IMR-90 (cell line): ENCODE results near the gene TMCO1. TPM values are rescaled to one million over a fixed set of nuclear protein-coding genes. Genes with fewer than 3 reads are reported as not detected.

ENCODE experiments used
- ATAC-seq: fragments of 200-7000 bp; cut with Tn5 transposase; 2 replicates; pipeline ENCODE4 v1.9.1; 2020; ENCODE audit warnings: low read depth, mild to moderate bottlenecking, moderate library complexity
- BruUV-seq: library from RNA; stranded (reverse); fragments of 400-500 nt; replicated peaks from 2 replicates; lab custom pipeline; 2021; lab: Mats Ljungman, UMichigan
- CTCF ChIA-PET: fragments of 300-600 bp; formaldehyde crosslinking; extraction: SDS; loops from one replicate; lab custom pipeline; 2021; ENCODE audit warnings: antibody characterized with exemption; lab: Yijun Ruan, JAX
- POLR2A ChIA-PET: fragments of 300-600 bp; sonication (Branson Sonifier 250); formaldehyde crosslinking; loops from one replicate; lab custom pipeline; 2022; ENCODE audit warnings: antibody characterized with exemption; ENCODE audit not compliant: unreplicated experiment; lab: Charles Lee
- DNase-seq: peaks from one replicate; pipeline ENCODE4 v3.0.0; 2013
- H2AFZ ChIP-seq: replicated peaks from 2 replicates; pipeline ENCODE3; 2013; ENCODE audit warnings: low read length, mild to moderate bottlenecking; ENCODE audit not compliant: poor library complexity
- H2AK5ac ChIP-seq: 2 replicates; pipeline ENCODE4 v1.6.1; 2013; ENCODE audit warnings: low read depth, low read length, inconsistent platforms
- H2AK9ac ChIP-seq: replicated peaks from 2 replicates; pipeline ENCODE3; 2013; ENCODE audit warnings: mild to moderate bottlenecking, low read depth, low read length, moderate library complexity; ENCODE audit not compliant: poor library complexity
- H2BK120ac ChIP-seq: 2 replicates; pipeline ENCODE4 v1.6.1; 2013; ENCODE audit warnings: low read depth, low read length, inconsistent platforms
- H2BK15ac ChIP-seq: 3 replicates; pipeline ENCODE4 v1.6.1; 2013; ENCODE audit warnings: low read depth, low read length, inconsistent platforms
- H2BK20ac ChIP-seq: 2 replicates; pipeline ENCODE4 v1.6.1; 2013; ENCODE audit warnings: low read depth, mild to moderate bottlenecking, inconsistent platforms, low read length, moderate library complexity
- H2BK5ac ChIP-seq: 2 replicates; pipeline ENCODE4 v1.6.1; 2013; ENCODE audit warnings: mild to moderate bottlenecking, low read depth, low read length, inconsistent platforms; ENCODE audit not compliant: poor library complexity, severe bottlenecking
- H3K14ac ChIP-seq: replicated peaks from 2 replicates; pipeline ENCODE4 v1.6.1; 2013; ENCODE audit warnings: low read depth, low read length, inconsistent platforms
- H3K18ac ChIP-seq: 2 replicates; pipeline ENCODE4 v1.6.1; 2013; ENCODE audit warnings: low read depth, low read length, control low read depth
- H3K23ac ChIP-seq: 2 replicates; pipeline ENCODE4 v1.6.1; 2013; ENCODE audit warnings: low read depth, low read length, inconsistent platforms
- H3K27ac ChIP-seq: 2 replicates; pipeline ENCODE4 v1.5.1; 2013; ENCODE audit warnings: mild to moderate bottlenecking, control low read depth, low read length; ENCODE audit not compliant: insufficient read depth
- H3K27me3 ChIP-seq: 2 replicates; pipeline ENCODE4 v1.6.1; 2013; ENCODE audit warnings: low read length; ENCODE audit not compliant: control insufficient read depth, insufficient read depth
- H3K36me3 ChIP-seq: 2 replicates; pipeline ENCODE4 v1.6.1; 2013; ENCODE audit warnings: low read length, mixed read lengths; ENCODE audit not compliant: control insufficient read depth, insufficient read depth
- H3K4ac ChIP-seq: 2 replicates; pipeline ENCODE4 v1.6.1; 2013; ENCODE audit warnings: low read depth, low read length, inconsistent platforms
- H3K4me1 ChIP-seq: 2 replicates; pipeline ENCODE4 v1.6.1; 2013; ENCODE audit warnings: low read length, mixed read lengths; ENCODE audit not compliant: control insufficient read depth, insufficient read depth
- H3K4me2 ChIP-seq: 2 replicates; pipeline ENCODE4 v1.6.1; 2013; ENCODE audit warnings: low read depth, mild to moderate bottlenecking, control low read depth, low read length, moderate library complexity
- H3K4me3 ChIP-seq: 2 replicates; pipeline ENCODE4 v1.5.1; 2013; ENCODE audit warnings: low read depth, mild to moderate bottlenecking, control low read depth, low read length, moderate library complexity; ENCODE audit not compliant: insufficient read depth
- H3K56ac ChIP-seq: 2 replicates; pipeline ENCODE4 v1.6.1; 2013; ENCODE audit warnings: low read length, inconsistent platforms; ENCODE audit not compliant: insufficient read depth; ENCODE audit errors: extremely low read depth
- H3K79me1 ChIP-seq, 2 experiments: 2 replicates each; pipeline ENCODE4 v1.6.1; 2013; ENCODE audit warnings: low read length in 2 of 2, inconsistent platforms in 1 of 2, low read depth in 1 of 2
- H3K9ac ChIP-seq: 2 replicates; pipeline ENCODE4 v1.6.1; 2013; ENCODE audit warnings: low read depth, low read length, control low read depth
- H3K9me1 ChIP-seq: 2 replicates; pipeline ENCODE4 v1.6.1; 2013; ENCODE audit warnings: low read length, inconsistent platforms; ENCODE audit not compliant: insufficient read depth
- H3K9me3 ChIP-seq: 2 replicates; pipeline ENCODE4 v1.6.1; 2013; ENCODE audit warnings: low read length; ENCODE audit not compliant: control insufficient read depth, insufficient read depth
- H4K20me1 ChIP-seq: 2 replicates; pipeline ENCODE4 v1.6.1; 2013; ENCODE audit warnings: low read length, inconsistent platforms; ENCODE audit not compliant: insufficient read depth
- H4K5ac ChIP-seq: 2 replicates; pipeline ENCODE4 v1.6.1; 2013; ENCODE audit warnings: mild to moderate bottlenecking, low read depth, low read length, control low read depth
- H4K8ac ChIP-seq, 2 experiments: 2 replicates each; pipeline ENCODE4 v1.6.1; 2013; ENCODE audit warnings: low read depth in 2 of 2, low read length in 2 of 2, control low read depth in 1 of 2, inconsistent platforms in 1 of 2
- H4K91ac ChIP-seq: 2 replicates; pipeline ENCODE4 v1.6.1; 2013; ENCODE audit warnings: low read depth, low read length, inconsistent platforms; ENCODE audit not compliant: insufficient read depth
- CHD1 ChIP-seq: IDR thresholded peaks from 2 replicates; pipeline ENCODE4 v1.6.1; 2012; ENCODE audit warnings: low read depth, low read length, improper control_type of control experiment
- MAFK ChIP-seq: IDR thresholded peaks from 2 replicates; pipeline ENCODE4 v1.6.1; 2012; ENCODE audit warnings: low read depth, low read length, improper control_type of control experiment
- RAD21 ChIP-seq: IDR thresholded peaks from 2 replicates; pipeline ENCODE4 v1.6.1; 2012; ENCODE audit warnings: low read length, improper control_type of control experiment
- WGBS, 2 experiments: methylation state at CpG; one replicate each; pipeline versions ENCODE4 v1.1.5 to v1.1.7; 2013; ENCODE audit warnings: missing lambda C conversion rate in 2 of 2; ENCODE audit not compliant: insufficient read length in 1 of 2; ENCODE audit errors: extremely low coverage in 2 of 2; 5-methylcytosine and 5-hydroxymethylcytosine counted together
- dilution Hi-C: fragments of 300-500 bp; cut with HindIII; formaldehyde crosslinking; loops from one replicate; pipeline ENCODE4 v1.14.3; 2018; ENCODE audit warnings: low sequenced_read_pairs; ENCODE audit not compliant: unreplicated experiment
- in situ Hi-C: fragments of 300-500 bp; cut with MboI; formaldehyde crosslinking; loops from 3 replicates; pipeline ENCODE4 v1.14.3; 2019; ENCODE audit warnings: low sequenced_read_pairs, inconsistent platforms, mixed read lengths
- intact Hi-C: fragments of 100-400 bp; cut with micrococcal nuclease; formaldehyde crosslinking; loops from 2 replicates; pipeline ENCODE4 v1.10.0; 2022
- polyA plus RNA-seq, 3 experiments: library from polyadenylated mRNA; depleted of rRNA; stranded (reverse); fragments of >200 nt; gene quantifications; 2 replicates each; pipeline ENCODE4 v1.2.3, GENCODE V29; 2012; ENCODE audit warnings: low replicate concordance in 1 of 3
- total RNA-seq: library from RNA; depleted of rRNA; stranded (reverse); fragments of >200 nt; gene quantifications from 2 replicates; pipeline ENCODE4 v1.2.3, GENCODE V29; 2012
- TF ChIP-seq, protein P1 (sequence below): fragments of 150-350 bp; IDR thresholded peaks from 2 replicates; pipeline ENCODE4 v1.6.1; 2016; ENCODE audit warnings: low read depth, mild to moderate bottlenecking, low read length, moderate library complexity, borderline replicate concordance

The TMCO1 gene
- total and polyA plus RNA-seq, 2 of the 4 experiments (the other 2 are of a cell fraction): 86.4 to 113 TPM

DNA sequence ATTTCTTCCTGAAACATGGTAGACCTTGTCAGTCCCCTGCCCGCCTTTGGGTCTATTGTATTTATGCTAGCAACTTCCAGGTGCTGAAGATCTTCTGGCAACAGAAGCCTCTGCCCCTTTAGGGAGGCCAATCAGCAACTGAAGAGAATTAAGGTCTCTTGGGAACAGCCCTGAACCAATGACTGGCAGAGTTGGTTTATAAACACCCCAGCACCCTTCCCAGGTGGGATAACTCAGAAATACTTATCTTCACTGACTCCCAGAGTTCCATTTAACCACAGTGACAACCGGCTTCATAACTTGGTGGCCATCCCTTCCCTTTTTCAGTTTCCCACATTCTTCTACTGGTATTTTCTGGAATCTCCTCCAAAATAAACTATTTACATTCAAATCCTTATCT lies 27.2 kb upstream of the TMCO1 start:
- no peak overlapping the region for H4K91ac ChIP-seq
- DNase-seq (no peak), ATAC-seq (no peak)
- WGBS, 2 experiments: 29% methylated on average over 1 of the region's 2 CpGs; no CpG with 5 or more reads in 1 of the 2 experiments
- intact Hi-C loops: no loop called here
- no TSS peak for BruUV-seq
- ChIA-PET POLR2A (no interaction called here), CTCF (no interaction called here)
- H2BK5ac ChIP-seq: peak overlapping the region; percentile 19
- 0 out of 2 replicates have a peak overlapping the region, but pooled peaks have one; percentile 14 for H2BK20ac ChIP-seq
- no peak overlapping the region for H3K4ac ChIP-seq
- H2BK120ac ChIP-seq: no peak overlapping the region
- no peaks in the 10 kb centered on the region for H4K20me1 ChIP-seq
- no peak overlapping the region for H3K27ac ChIP-seq
- H3K9me3 ChIP-seq: peaks cover 5% of the 10 kb centered on the region
- H3K23ac ChIP-seq: no peak overlapping the region
- no peak overlapping the region for H2AK5ac ChIP-seq
- H3K79me1 ChIP-seq: no peaks in the 10 kb centered on the region
- H2AK9ac ChIP-seq: no peak overlapping the region
- H4K8ac ChIP-seq: no peak overlapping the region
- in situ Hi-C loops: no loop called here
- no peak overlapping the region for H3K14ac ChIP-seq
- no peak overlapping the region for H3K4me3 ChIP-seq
- no peak overlapping the region for H3K56ac ChIP-seq
- no peaks in the 10 kb centered on the region for H3K36me3 ChIP-seq
- no peaks in the 10 kb centered on the region for H3K9me1 ChIP-seq
- H3K9ac ChIP-seq: no peak overlapping the region
- no peak overlapping the region for H2BK15ac ChIP-seq
- H3K27me3 ChIP-seq: no peaks in the 10 kb centered on the region; the same call in 1 of the 2 replicates
- peak overlapping the region; percentile 23 for H2AFZ ChIP-seq
- H4K5ac ChIP-seq: no peak overlapping the region
- peaks cover 3% of the 10 kb centered on the region; the same call in 1 of the 2 replicates for H3K4me1 ChIP-seq
- dilution Hi-C loops: no loop called here
- H3K4me2 ChIP-seq: no peak overlapping the region
- H3K18ac ChIP-seq: no peak overlapping the region
- TF ChIP-seq CHD1: no peak
- TF ChIP-seq MAFK: no peak
- no peak for TF ChIP-seq RAD21
- TF ChIP-seq, protein P1, sequence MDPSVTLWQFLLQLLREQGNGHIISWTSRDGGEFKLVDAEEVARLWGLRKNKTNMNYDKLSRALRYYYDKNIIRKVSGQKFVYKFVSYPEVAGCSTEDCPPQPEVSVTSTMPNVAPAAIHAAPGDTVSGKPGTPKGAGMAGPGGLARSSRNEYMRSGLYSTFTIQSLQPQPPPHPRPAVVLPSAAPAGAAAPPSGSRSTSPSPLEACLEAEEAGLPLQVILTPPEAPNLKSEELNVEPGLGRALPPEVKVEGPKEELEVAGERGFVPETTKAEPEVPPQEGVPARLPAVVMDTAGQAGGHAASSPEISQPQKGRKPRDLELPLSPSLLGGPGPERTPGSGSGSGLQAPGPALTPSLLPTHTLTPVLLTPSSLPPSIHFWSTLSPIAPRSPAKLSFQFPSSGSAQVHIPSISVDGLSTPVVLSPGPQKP: no peak
